A673 (cell line): ENCODE data around the gene ZFP92.

ENCODE experiments used
- EZH2 ChIP-seq: fragments of 200-600 bp; sonication (generic); IDR thresholded peaks from 2 replicates; pipeline ENCODE4 v1.6.1; 2017; ENCODE audit warnings: borderline replicate concordance, low read depth, mild to moderate bottlenecking, mixed read lengths, antibody characterized with exemption, low read length; ENCODE audit not compliant: poor library complexity, severe bottlenecking
- TF ChIP-seq, protein P1 (sequence below): fragments of 300-800, 200-600 bp; sonication (generic); conservative IDR thresholded peaks from 2 replicates; pipeline ENCODE4 v1.5.1; 2017; ENCODE audit warnings: low read depth, mild to moderate bottlenecking, antibody characterized with exemption, low read length, moderate library complexity, mixed read lengths

DNA sequence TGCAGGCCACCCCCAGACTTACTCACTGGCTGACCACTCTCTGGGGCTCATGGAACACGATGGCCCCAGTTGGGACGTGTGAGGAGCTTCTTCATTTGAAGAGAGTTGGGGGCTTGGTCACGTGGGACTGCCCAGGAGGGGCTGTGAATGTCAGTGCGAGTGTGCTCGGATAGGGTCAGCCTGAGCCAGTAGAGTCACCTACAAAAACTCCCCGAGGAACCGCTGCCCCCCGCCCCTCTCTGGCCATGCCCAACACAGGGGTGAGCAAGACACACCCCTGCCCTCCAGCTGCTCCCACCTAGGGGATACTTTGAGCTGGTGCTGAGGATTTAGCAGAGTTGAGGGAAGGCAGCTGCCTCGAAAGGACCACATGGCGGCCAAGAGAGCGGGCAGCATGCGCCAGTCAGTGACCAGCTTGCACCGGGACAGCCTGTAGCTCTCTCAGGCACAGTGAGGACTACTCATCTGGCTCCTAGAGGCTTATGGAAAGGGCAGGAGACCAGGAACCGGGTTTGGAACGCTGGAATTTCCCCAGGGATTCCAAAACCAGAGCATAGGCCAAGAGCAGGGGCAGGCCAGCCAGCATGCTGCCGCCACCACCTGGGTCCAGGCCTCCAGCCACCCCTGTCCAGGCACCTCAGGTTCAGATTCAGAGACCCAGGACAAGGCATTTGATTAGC, 18.5 kb upstream of the ZFP92 start:
- TF ChIP-seq, protein P1, sequence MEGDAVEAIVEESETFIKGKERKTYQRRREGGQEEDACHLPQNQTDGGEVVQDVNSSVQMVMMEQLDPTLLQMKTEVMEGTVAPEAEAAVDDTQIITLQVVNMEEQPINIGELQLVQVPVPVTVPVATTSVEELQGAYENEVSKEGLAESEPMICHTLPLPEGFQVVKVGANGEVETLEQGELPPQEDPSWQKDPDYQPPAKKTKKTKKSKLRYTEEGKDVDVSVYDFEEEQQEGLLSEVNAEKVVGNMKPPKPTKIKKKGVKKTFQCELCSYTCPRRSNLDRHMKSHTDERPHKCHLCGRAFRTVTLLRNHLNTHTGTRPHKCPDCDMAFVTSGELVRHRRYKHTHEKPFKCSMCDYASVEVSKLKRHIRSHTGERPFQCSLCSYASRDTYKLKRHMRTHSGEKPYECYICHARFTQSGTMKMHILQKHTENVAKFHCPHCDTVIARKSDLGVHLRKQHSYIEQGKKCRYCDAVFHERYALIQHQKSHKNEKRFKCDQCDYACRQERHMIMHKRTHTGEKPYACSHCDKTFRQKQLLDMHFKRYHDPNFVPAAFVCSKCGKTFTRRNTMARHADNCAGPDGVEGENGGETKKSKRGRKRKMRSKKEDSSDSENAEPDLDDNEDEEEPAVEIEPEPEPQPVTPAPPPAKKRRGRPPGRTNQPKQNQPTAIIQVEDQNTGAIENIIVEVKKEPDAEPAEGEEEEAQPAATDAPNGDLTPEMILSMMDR: no peak
- TF ChIP-seq EZH2: no peak
